H1 (cell line): ENCODE results near the gene ZYG11B. TPM values are rescaled to one million over a fixed set of nuclear protein-coding genes. Genes with fewer than 3 reads are reported as not detected.

ENCODE experiments used
- CTCF ChIA-PET: fragments of 300-600 bp; sonication (Branson Sonifier 250); formaldehyde crosslinking; loops from one replicate; lab custom pipeline; 2021; ENCODE audit not compliant: partially characterized antibody; lab: Charles Lee
- POLR2A ChIA-PET: fragments of 300-600 bp; sonication (Branson Sonifier 250); formaldehyde crosslinking; loops from one replicate; lab custom pipeline; 2021; ENCODE audit warnings: inconsistent platforms; ENCODE audit not compliant: partially characterized antibody; lab: Charles Lee
- DNase-seq, 2 experiments: peaks; one replicate each; pipeline versions ENCODE4 v3.0.0 to v3.0.0-alpha.2; 2010 to 2022; ENCODE audit warnings: low spot score in 2 of 2, low read depth in 1 of 2, mixed read lengths in 1 of 2
- FAIRE-seq: peaks from 2 replicates; lab custom pipeline; 2011; peaks lifted over from hg19 to GRCh38; lab: Jason Lieb, UNC
- H2AFZ ChIP-seq: 2 replicates; pipeline ENCODE4 v1.8.1; 2012; ENCODE audit warnings: low read length, inconsistent platforms
- H2AK5ac ChIP-seq: 2 replicates; pipeline ENCODE4 v1.6.1; 2013; ENCODE audit warnings: low read depth, low read length
- H2BK120ac ChIP-seq: replicated peaks from 2 replicates; pipeline ENCODE3; 2013; ENCODE audit warnings: low read depth, low read length, inconsistent platforms
- H2BK12ac ChIP-seq: 2 replicates; pipeline ENCODE4 v1.6.1; 2013; ENCODE audit warnings: low read depth, low read length
- H2BK15ac ChIP-seq: 2 replicates; pipeline ENCODE4 v1.6.1; 2013; ENCODE audit warnings: low read length
- H2BK20ac ChIP-seq: 2 replicates; pipeline ENCODE4 v1.6.1; 2013; ENCODE audit warnings: low read length
- H2BK5ac ChIP-seq: 2 replicates; pipeline ENCODE4 v1.6.1; 2013; ENCODE audit warnings: low read depth, low read length
- H3K14ac ChIP-seq: 2 replicates; pipeline ENCODE4 v1.6.1; 2013; ENCODE audit warnings: inconsistent platforms; ENCODE audit not compliant: insufficient read length
- H3K18ac ChIP-seq: 2 replicates; pipeline ENCODE4 v1.6.1; 2013; ENCODE audit warnings: low read length; ENCODE audit errors: extremely low read depth
- H3K23ac ChIP-seq: 2 replicates; pipeline ENCODE4 v1.6.1; 2013; ENCODE audit warnings: inconsistent platforms; ENCODE audit not compliant: insufficient read length
- H3K23me2 ChIP-seq: 2 replicates; pipeline ENCODE4 v1.6.1; 2013; ENCODE audit warnings: low read depth, low read length
- H3K27ac ChIP-seq: 2 replicates; pipeline ENCODE4 v1.6.1; 2011; ENCODE audit warnings: low read depth, low read length, inconsistent platforms
- H3K27me3 ChIP-seq, 4 experiments: replicated peaks in 1 of 4; 1 replicate in 1 of 4; 2 replicates in 3 of 4; pipeline versions ENCODE4 v1.6.1 to v1.8.1; 2011 to 2013; ENCODE audit warnings: low read length in 3 of 4, mild to moderate bottlenecking in 3 of 4, inconsistent platforms in 2 of 4, mixed read lengths in 2 of 4, moderate library complexity in 1 of 4; ENCODE audit not compliant: control insufficient read depth in 3 of 4, insufficient read depth in 3 of 4; ENCODE audit errors: extremely low read depth in 1 of 4
- H3K36me3 ChIP-seq, 4 experiments: 2 replicates each; pipeline versions ENCODE4 v1.6.1 to v1.8.1; 2011 to 2013; ENCODE audit warnings: mild to moderate bottlenecking in 4 of 4, low read length in 3 of 4, moderate library complexity in 2 of 4, control low read depth in 1 of 4, inconsistent platforms in 1 of 4; ENCODE audit not compliant: insufficient read depth in 4 of 4, control insufficient read depth in 2 of 4
- H3K4ac ChIP-seq: replicated peaks from 2 replicates; pipeline ENCODE3; 2013; ENCODE audit warnings: low read length, low read depth, mixed read lengths, inconsistent platforms; ENCODE audit not compliant: insufficient read length
- H3K4me1 ChIP-seq, 4 experiments: replicated peaks in 1 of 4; 1 replicate in 1 of 4; 2 replicates in 3 of 4; pipeline versions ENCODE4 v1.6.1 to v1.8.1; 2011 to 2013; ENCODE audit warnings: low read length in 3 of 4, inconsistent platforms in 2 of 4, mixed read lengths in 1 of 4; ENCODE audit not compliant: insufficient read depth in 4 of 4, control insufficient read depth in 3 of 4
- H3K4me2 ChIP-seq, 2 experiments: 2 replicates each; pipeline versions ENCODE4 v1.6.1 to v1.8.1; 2011 to 2013; ENCODE audit warnings: low read depth in 2 of 2, low read length in 2 of 2, control low read depth in 1 of 2, inconsistent platforms in 1 of 2, mild to moderate bottlenecking in 1 of 2; ENCODE audit not compliant: insufficient read depth in 1 of 2
- H3K4me3 ChIP-seq, 4 experiments: fragments of 200-600, 300-600 bp in 1 of 4; sonication (generic), shearing (Covaris generic), sonication (Bioruptor Twin) in 1 of 4; 2 replicates each; pipeline versions ENCODE4 v1.5.1 to v1.8.1; 2011 to 2016; ENCODE audit warnings: low read length in 4 of 4, low read depth in 3 of 4, control low read depth in 2 of 4, inconsistent platforms in 2 of 4, mild to moderate bottlenecking in 2 of 4, mixed read lengths in 1 of 4, moderate library complexity in 1 of 4; ENCODE audit not compliant: insufficient read depth in 2 of 4; ENCODE audit errors: extremely low read depth in 1 of 4
- H3K56ac ChIP-seq: replicated peaks from 2 replicates; pipeline ENCODE3; 2013; ENCODE audit warnings: low read depth, mild to moderate bottlenecking, mixed read lengths, low read length, inconsistent platforms; ENCODE audit not compliant: insufficient read length
- H3K79me1 ChIP-seq: 2 replicates; pipeline ENCODE4 v1.6.1; 2013; ENCODE audit warnings: low read depth, low read length, control low read depth
- H3K79me2 ChIP-seq, 2 experiments: 2 replicates each; pipeline versions ENCODE4 v1.6.1 to v1.8.1; 2012 to 2013; ENCODE audit warnings: low read length in 2 of 2, mild to moderate bottlenecking in 2 of 2, inconsistent platforms in 1 of 2; ENCODE audit not compliant: insufficient read depth in 2 of 2, control insufficient read depth in 1 of 2
- H3K9ac ChIP-seq, 4 experiments: replicated peaks in 1 of 4; 1 replicate in 1 of 4; 2 replicates in 3 of 4; pipeline versions ENCODE4 v1.6.1 to v1.8.1; 2011 to 2013; ENCODE audit warnings: low read depth in 3 of 4, low read length in 3 of 4, control low read depth in 2 of 4, mild to moderate bottlenecking in 2 of 4, moderate library complexity in 2 of 4, inconsistent platforms in 1 of 4; ENCODE audit errors: extremely low read depth in 1 of 4
- H3K9me3 ChIP-seq, 2 experiments: 2 replicates each; pipeline versions ENCODE4 v1.6.1 to v1.8.1; 2012 to 2013; ENCODE audit warnings: mild to moderate bottlenecking in 2 of 2, moderate library complexity in 2 of 2, control low read depth in 1 of 2, inconsistent platforms in 1 of 2, low read depth in 1 of 2, low read length in 1 of 2, mixed read lengths in 1 of 2; ENCODE audit not compliant: insufficient read depth in 2 of 2
- H4K20me1 ChIP-seq, 2 experiments: replicated peaks in 1 of 2; 2 replicates each; pipeline versions ENCODE3 to v1.8.1; 2011 to 2013; ENCODE audit warnings: inconsistent platforms in 2 of 2, low read length in 2 of 2, mild to moderate bottlenecking in 1 of 2; ENCODE audit not compliant: insufficient read depth in 2 of 2, control insufficient read depth in 1 of 2
- H4K5ac ChIP-seq: 2 replicates; pipeline ENCODE4 v1.6.1; 2013; ENCODE audit warnings: low read length, low read depth, mixed read lengths, inconsistent platforms; ENCODE audit not compliant: insufficient read length
- H4K8ac ChIP-seq: 2 replicates; pipeline ENCODE4 v1.8.0; 2013; ENCODE audit warnings: mild to moderate bottlenecking, moderate library complexity, low read length, inconsistent platforms; ENCODE audit not compliant: insufficient read depth; ENCODE audit errors: extremely low read depth
- H4K91ac ChIP-seq: replicated peaks from 2 replicates; pipeline ENCODE3; 2013; ENCODE audit warnings: low read length, mixed read lengths, inconsistent platforms; ENCODE audit not compliant: insufficient read length
- CEBPB ChIP-seq: IDR thresholded peaks from 2 replicates; pipeline ENCODE4 v1.6.1; 2012; ENCODE audit warnings: low read depth, low read length
- CHD2 ChIP-seq: IDR thresholded peaks from 2 replicates; pipeline ENCODE4 v1.6.1; 2012; ENCODE audit warnings: low read length, improper control_type of control experiment
- KDM1A ChIP-seq: fragments of 200-600, 300-600 bp; sonication (generic); IDR thresholded peaks from 2 replicates; pipeline ENCODE4 v1.7.1; 2016; ENCODE audit warnings: mild to moderate bottlenecking, low read length, borderline replicate concordance
- NRF1 ChIP-seq: IDR thresholded peaks from 2 replicates; pipeline ENCODE4 v1.6.1; 2011; ENCODE audit warnings: mild to moderate bottlenecking, low read depth, low read length, improper control_type of control experiment
- PHF8 ChIP-seq: fragments of 200-600 bp; sonication (generic); conservative IDR thresholded peaks from 2 replicates; pipeline ENCODE4 v1.7.1; 2012; ENCODE audit warnings: low read depth, mild to moderate bottlenecking, inconsistent platforms, low read length, moderate library complexity
- POLR2AphosphoS5 ChIP-seq: IDR thresholded peaks from 2 replicates; pipeline ENCODE4 v1.6.1; 2011; ENCODE audit warnings: low read depth, low read length
- RNF2 ChIP-seq: fragments of 200-900, 300-1000 bp; sonication (generic); IDR thresholded peaks from 2 replicates; pipeline ENCODE4 v1.7.1; 2016; ENCODE audit warnings: borderline replicate concordance, low read depth, mild to moderate bottlenecking, antibody characterized with exemption, low read length; ENCODE audit not compliant: poor library complexity, severe bottlenecking; ENCODE audit errors: missing control alignments
- SP1 ChIP-seq: IDR thresholded peaks from 2 replicates; pipeline ENCODE4 v1.6.1; 2011; ENCODE audit warnings: low read depth, low read length
- SP4 ChIP-seq: IDR thresholded peaks from 2 replicates; pipeline ENCODE4 v1.6.1; 2012; ENCODE audit warnings: low read length, inconsistent platforms
- YY1 ChIP-seq: IDR thresholded peaks from 2 replicates; pipeline ENCODE4 v1.6.1; 2011; ENCODE audit warnings: low read depth, mild to moderate bottlenecking, low read length
- WGBS, 2 experiments: shearing (Covaris generic) in 1 of 2; methylation state at CpG; one replicate each; pipeline versions ENCODE4 v1.1.6 to v1.1.7; 2013 to 2015; ENCODE audit warnings: low lambda C conversion rate in 2 of 2, mixed read lengths in 2 of 2, inconsistent platforms in 1 of 2, low coverage in 1 of 2, missing lambda C conversion rate in 1 of 2; ENCODE audit not compliant: insufficient replicate concordance in 2 of 2, insufficient coverage in 1 of 2, insufficient read length in 1 of 2; ENCODE audit errors: extremely low coverage in 1 of 2, missing lambda C conversion rate in 1 of 2; 5-methylcytosine and 5-hydroxymethylcytosine counted together
- polyA plus RNA-seq, 7 experiments: library from polyadenylated mRNA; depleted of rRNA in 3 of 7; stranded (reverse) in 5 of 7; unstranded in 2 of 7; fragments of >200 nt in 5 of 7; fragments of 200-250 nt in 2 of 7; gene quantifications; 1 replicate in 5 of 7; 2 replicates in 1 of 7; 4 replicates in 1 of 7; pipeline versions ENCODE4 v1.2.1 to v1.2.3, GENCODE V29; 2011 to 2013; ENCODE audit warnings: missing spikeins in 2 of 7, mixed read lengths in 2 of 7
- total RNA-seq: library from RNA; stranded (reverse); fragmentation: NEBNext Ultra II Directional; extraction: Animal tissue kit (Norgen Biotek cat#: 25700); gene quantifications from 2 replicates; pipeline ENCODE4 v1.2.1, GENCODE V29; 2021
- TF ChIP-seq, protein P1 (sequence below), 3 experiments: IDR thresholded peaks; 1 replicate in 2 of 3; 2 replicates in 1 of 3; pipeline versions ENCODE4 v1.5.1 to v1.6.1; 2011; ENCODE audit warnings: low read length in 3 of 3, mild to moderate bottlenecking in 3 of 3, inconsistent platforms in 2 of 3, low read depth in 1 of 3, moderate library complexity in 1 of 3; ENCODE audit not compliant: insufficient read depth in 1 of 3; ENCODE audit errors: control extremely low read depth in 1 of 3
- TF ChIP-seq, protein P2 (sequence below): IDR thresholded peaks from 2 replicates; pipeline ENCODE4 v1.6.1; 2011; ENCODE audit warnings: low read depth, mild to moderate bottlenecking, low read length; ENCODE audit not compliant: insufficient read depth

ZYG11B gene
- total and polyA plus RNA-seq, 2 of the 8 experiments (the other 6 are each of a cell fraction or from before 2014, with no cell fraction given), result 4.4 to 20.9 TPM

DNA sequence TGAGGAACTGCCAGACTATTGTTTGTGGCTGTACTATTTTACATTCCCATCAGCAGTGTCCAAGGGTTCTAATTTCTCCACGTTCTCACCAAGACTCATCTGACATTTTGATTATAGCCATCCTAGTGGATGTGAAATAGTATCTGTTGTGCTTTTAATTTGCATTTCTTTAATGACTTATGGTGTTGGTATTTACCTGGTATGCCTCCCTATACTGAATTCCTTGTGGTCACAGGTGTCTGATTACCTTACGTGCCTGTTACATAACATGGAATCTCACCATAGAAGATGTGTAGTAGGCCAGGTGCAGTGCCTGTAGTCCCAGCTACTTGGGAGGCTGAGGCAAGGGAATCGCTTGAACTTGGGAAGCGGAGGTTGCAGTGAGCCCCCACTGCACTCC is 129.8 kb downstream of the ZYG11B start:
- Histone ChIP-seq H3K79me1 (no peaks in the 10 kb centered on the region), H3K27ac (no peak overlapping the region), H2BK120ac (no peak overlapping the region), H3K4me3 (no peak overlapping the region), H2BK20ac (no peak overlapping the region), H3K23me2 (no peaks in the 10 kb centered on the region), H2BK12ac (no peak overlapping the region)
- TF ChIP-seq SP4, result no peak
- TF ChIP-seq PHF8, result no peak
- TF ChIP-seq, protein P1, sequence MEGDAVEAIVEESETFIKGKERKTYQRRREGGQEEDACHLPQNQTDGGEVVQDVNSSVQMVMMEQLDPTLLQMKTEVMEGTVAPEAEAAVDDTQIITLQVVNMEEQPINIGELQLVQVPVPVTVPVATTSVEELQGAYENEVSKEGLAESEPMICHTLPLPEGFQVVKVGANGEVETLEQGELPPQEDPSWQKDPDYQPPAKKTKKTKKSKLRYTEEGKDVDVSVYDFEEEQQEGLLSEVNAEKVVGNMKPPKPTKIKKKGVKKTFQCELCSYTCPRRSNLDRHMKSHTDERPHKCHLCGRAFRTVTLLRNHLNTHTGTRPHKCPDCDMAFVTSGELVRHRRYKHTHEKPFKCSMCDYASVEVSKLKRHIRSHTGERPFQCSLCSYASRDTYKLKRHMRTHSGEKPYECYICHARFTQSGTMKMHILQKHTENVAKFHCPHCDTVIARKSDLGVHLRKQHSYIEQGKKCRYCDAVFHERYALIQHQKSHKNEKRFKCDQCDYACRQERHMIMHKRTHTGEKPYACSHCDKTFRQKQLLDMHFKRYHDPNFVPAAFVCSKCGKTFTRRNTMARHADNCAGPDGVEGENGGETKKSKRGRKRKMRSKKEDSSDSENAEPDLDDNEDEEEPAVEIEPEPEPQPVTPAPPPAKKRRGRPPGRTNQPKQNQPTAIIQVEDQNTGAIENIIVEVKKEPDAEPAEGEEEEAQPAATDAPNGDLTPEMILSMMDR (IDR thresholded peaks at IDR 0.05; ENCODE audit: control extremely low read depth in 1 of 3, insufficient read depth in 1 of 3, low read depth in 1 of 3, low read length in 3 of 3), result no peak
- TF ChIP-seq NRF1, result no peak
- TF ChIP-seq POLR2AphosphoS5, result no peak
- no peak for TF ChIP-seq KDM1A
- TF ChIP-seq, protein P2, sequence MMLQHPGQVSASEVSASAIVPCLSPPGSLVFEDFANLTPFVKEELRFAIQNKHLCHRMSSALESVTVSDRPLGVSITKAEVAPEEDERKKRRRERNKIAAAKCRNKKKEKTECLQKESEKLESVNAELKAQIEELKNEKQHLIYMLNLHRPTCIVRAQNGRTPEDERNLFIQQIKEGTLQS, result no peak
- TF ChIP-seq SP1, result no peak
- TF ChIP-seq CHD2, result no peak
- no peak for TF ChIP-seq YY1
- TF ChIP-seq CEBPB, result no peak
- no peak for TF ChIP-seq RNF2
- TF ChIP-seq, all 59 proteins: peak for 0
- no peak overlapping the region for H4K91ac ChIP-seq
- H3K56ac ChIP-seq, result no peak overlapping the region
- no peaks in the 10 kb centered on the region for H3K79me2 ChIP-seq
- no peak overlapping the region for H3K9ac ChIP-seq
- WGBS, 2 experiments, result 88% methylated on average over 4 of the region's 4 CpGs; no CpG with 5 or more reads in 1 of the 2 experiments
- H2AFZ ChIP-seq, result no peak overlapping the region
- H3K27me3 ChIP-seq, result no peaks in the 10 kb centered on the region
- no peaks in the 10 kb centered on the region for H4K20me1 ChIP-seq
- no peak overlapping the region for H3K4ac ChIP-seq
- H3K9me3 ChIP-seq, result no peaks in the 10 kb centered on the region
- H4K5ac ChIP-seq, result no peak overlapping the region
- no peak overlapping the region for H3K23ac ChIP-seq
- no peak overlapping the region for H3K4me2 ChIP-seq
- FAIRE-seq, result no peak
- no peak overlapping the region for H4K8ac ChIP-seq
- H2BK15ac ChIP-seq, result no peak overlapping the region
- CTCF ChIA-PET, result interaction anchor here (1.4 kb wide), 1 partner anchor 18 kb away, joined by 3 read pairs; no protein-coding TSS in a partner anchor
- no peaks in the 10 kb centered on the region; a peak in 1 of 8 replicates for H3K36me3 ChIP-seq
- H3K18ac ChIP-seq, result no peak overlapping the region
- no peaks in the 10 kb centered on the region for H3K4me1 ChIP-seq
- H2BK5ac ChIP-seq, result no peak overlapping the region
- POLR2A ChIA-PET, result interaction anchor here (0.6 to 0.7 kb wide), 2 partner anchors 53 to 129 kb away, joined by 3 to 4 read pairs; no protein-coding TSS in a partner anchor
- no peak overlapping the region for H3K14ac ChIP-seq
- H2AK5ac ChIP-seq, result no peak overlapping the region
- no peak for DNase-seq
